T-helper 2 cell treated with Interferon-gamma antibody and Interleukin-4, amounts not matched to agents 100 ng/mL and 5 ng/mL, for 36 hours (primary cell): ENCODE data around the gene OR52M1. TPM values are rescaled to one million over a fixed set of nuclear protein-coding genes. Genes with fewer than 3 reads are reported as not detected.
"Not testable (repeated sequence)": the region's sequence is repeated elsewhere in the genome, so short reads cannot be mapped to it uniquely, and the experiment has no call there.

Source experiments
- intact Hi-C: fragments of 100-400 bp; cut with micrococcal nuclease; formaldehyde crosslinking; loops from one replicate; pipeline ENCODE4 v1.15.1; 2023
- total RNA-seq: library from RNA; stranded (reverse); gene quantifications from 2 replicates; pipeline ENCODE4 v1.2.3, GENCODE V29; 2022

Gene OR52M1
- not detected in 2 replicates for total RNA-seq

DNA sequence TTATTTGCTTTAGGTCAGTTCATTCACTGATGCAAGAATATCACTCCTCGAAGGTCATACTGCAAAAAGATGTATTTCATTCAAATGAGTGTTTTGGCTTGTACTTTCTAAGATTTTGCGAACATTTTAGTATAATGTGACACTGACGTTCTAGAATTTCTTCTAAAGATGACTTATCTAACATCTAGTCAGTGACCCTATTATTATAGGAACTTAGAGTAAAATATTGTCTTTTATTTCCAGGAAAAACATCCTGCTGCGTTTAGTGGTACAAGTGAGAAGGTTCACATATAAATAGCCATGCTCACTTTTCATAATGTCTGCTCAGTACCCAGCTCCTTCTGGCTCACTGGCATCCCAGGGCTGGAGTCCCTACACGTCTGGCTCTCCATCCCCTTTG is at the start of gene OR52M1:
Gene OR52M1, plus strand, starts transcription at position 301 of the 400 bp plus-strand sequence. Its CDS starts 0 bp downstream, at position 301.
- intact Hi-C loops = no loop called here

DNA sequence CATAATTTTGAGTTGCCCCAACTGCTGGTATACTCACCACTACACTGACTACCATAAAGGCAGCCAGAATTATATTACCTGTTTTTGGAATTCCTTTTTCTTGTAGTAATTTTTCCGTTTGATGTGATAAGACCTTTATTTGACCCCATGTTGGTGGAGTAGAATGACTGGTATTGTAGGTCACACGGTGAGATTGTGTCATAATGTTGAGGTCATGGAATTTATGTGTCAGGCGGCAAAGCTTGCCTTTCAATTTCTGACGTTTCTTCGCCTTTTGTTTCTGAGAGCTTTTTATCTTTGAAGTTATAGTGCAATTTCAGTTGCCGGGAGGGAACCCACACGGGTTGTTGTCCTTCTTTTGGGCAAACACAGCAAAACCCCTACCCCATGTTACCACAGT is 49.5 kb upstream of the OR52M1 start:
- intact Hi-C loops = no loop called here

DNA sequence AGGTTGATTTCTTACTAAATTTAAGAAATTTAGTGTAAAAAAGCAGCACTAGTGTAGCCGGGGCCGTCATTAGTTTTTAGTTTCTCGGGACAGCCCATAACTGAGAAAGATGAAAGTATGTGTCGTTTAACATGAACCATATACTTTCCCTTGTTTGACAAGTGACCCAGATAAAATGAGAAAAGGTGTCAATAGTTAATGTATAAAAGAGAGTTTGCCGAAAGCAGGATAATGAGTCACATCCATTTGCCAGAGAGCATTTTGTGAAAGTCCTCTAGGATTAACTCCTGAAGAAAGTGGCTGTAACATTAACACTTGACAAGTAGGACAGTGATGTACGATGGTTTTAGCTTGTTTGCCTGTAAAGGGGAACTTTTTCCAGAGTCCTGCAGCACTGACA is 49.0 kb upstream of the OR52M1 start:
- intact Hi-C loops = no loop called here

- intact Hi-C loops = no loop called here
These were observed 48.3 kb upstream of the OR52M1 start for GRCh38 chr11:4496557-4497248.

DNA sequence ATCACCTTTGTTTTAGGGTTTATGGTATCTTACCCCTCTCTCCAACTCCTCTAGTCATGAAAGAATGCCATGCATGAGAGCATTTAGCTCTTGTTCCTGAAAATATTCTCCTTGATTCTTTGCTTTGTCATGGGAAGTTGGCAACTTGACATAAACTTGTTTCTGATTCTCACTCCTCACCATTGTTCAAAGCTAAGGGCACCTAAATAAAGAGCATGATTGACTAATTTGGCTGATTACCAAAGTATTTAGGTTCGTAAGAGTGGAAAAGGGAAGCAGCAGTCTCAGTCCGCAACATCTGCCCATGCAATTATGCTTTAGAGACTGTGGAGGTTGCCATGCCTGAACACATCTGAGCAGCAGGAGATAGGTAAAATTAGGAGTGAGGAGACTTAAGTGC is 36.1 kb upstream of the OR52M1 start:
- intact Hi-C loops = no loop called here

DNA sequence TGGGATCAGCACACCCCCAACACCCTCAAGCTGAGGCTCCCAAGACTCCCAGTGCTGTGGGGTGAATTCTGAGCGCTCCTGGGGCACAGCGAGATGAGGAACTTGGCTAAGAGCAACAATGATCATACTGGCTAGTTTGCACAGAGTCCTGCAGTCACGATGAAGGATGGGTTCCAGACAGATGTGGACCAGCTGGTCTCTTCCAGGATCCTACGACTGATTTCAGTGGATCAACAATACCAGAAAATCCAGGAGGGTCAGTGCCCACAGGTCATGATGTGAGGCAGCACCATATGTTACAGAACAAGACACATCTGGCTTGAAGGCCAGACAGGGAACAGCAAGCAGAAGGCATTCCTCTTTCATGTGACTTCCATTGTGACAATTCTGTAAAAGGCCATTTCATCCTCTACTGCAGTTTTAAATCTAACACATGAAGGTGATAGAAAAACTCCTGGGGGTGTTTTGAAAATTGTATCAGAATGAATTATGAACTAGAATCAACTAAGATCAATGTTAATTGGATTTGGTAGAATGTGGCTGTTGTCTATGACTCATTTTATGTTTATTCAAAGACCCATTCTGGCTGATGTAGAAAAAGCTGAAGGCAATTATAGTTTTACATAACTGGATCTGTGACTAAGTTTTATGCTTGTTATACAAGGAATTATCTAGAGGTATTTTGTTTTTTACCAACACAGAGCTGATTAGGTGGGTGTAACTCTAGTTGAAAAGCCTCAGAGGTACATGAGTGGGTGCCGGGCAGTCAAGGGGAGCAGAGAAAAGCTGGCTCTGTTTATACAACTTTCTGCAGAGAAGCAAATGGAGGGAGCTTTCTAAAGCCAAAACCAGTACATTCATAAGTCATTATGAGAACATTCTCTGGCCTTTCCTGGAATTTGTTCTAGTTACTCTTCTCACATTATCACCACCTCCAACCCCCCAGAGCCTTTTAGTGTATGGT is 33.4 kb upstream of the OR52M1 start:
- intact Hi-C loops = no loop called here

DNA sequence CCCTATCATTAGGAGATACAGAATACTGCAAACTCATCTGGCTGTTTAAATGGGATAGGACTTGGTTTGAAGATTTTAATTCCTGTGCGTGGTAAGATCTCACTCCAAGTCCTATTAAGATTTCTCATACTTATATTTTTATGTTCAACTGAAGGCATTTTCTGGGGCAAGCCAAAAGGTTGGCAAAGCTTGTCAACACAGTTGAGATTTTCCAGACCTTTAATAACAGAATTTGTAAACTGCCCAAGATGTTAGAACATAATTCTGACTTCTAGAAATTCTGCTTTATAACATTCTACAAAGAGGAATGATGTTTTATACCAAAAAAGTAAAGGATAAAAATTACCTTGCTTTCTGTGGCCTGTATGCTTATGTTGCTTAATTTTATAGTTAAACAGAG is 30.8 kb upstream of the OR52M1 start:
- intact Hi-C loops = no loop called here

GRCh38 chr11:4522339-4522738 is 22.7 kb upstream of the OR52M1 start:
- intact Hi-C loops = no loop called here

DNA sequence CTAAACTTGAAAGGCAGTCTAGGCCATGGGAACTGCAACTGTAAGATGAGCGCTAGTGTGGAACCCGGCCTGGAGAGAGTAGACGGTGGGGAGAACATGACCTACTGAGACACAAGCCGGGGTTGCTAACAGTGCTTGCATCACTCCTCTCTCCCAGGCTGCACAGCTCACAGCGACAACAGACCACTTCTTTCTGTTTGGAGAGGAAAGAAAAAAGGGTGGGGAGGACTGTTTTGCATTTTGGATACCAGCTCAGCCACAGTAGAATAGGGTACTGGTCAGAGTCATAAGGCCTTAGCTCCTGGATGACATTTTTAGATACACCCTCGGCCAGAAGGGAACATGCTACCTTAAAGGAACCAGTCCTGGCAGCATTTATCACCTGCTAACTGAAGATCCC is 22.2 kb upstream of the OR52M1 start:
- intact Hi-C loops = no loop called here

- intact Hi-C loops = no loop called here
These were observed 21.3 kb upstream of the OR52M1 start for GRCh38 chr11:4523666-4524065.

DNA sequence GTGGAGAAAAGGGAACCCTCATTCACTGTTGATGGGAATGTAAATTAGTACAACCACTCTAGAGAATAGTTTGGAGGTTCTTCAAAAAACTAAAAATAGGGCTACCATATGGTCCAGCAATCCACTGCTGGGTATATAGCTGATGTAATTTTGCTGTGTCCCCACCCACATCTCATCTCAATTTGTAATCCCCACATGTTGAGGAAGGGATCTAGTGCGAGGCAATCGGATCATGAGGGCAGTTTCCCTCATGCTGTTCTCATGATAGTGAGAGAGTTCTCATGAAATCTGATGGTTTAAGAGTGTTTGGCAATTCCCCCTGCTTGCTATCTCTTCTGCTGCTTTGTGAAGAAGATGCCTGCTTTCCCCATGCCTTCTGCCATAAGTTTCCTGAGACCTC is 17.1 kb upstream of the OR52M1 start:
- intact Hi-C loops = no loop called here

DNA sequence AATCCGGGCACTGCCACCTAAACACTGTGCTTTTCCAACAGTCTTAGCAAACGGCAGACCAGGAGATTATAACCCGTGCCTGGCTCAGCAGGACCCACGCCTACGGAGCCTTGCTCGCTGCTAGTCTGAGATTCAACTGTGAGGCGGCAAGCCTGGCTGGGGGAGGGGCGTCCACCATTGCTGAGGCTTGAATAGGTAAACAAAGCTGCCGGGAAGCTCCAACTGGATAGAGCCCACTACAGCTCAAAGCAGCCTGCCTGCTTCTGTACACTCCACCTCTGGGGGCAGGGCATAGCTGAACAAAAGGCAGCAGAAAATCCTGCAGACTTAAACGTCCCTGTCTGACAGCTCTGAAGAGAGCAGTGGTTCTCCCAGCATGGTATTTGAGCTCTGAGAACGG is 13.3 kb upstream of the OR52M1 start:
- intact Hi-C loops = not testable (repeated sequence)

DNA sequence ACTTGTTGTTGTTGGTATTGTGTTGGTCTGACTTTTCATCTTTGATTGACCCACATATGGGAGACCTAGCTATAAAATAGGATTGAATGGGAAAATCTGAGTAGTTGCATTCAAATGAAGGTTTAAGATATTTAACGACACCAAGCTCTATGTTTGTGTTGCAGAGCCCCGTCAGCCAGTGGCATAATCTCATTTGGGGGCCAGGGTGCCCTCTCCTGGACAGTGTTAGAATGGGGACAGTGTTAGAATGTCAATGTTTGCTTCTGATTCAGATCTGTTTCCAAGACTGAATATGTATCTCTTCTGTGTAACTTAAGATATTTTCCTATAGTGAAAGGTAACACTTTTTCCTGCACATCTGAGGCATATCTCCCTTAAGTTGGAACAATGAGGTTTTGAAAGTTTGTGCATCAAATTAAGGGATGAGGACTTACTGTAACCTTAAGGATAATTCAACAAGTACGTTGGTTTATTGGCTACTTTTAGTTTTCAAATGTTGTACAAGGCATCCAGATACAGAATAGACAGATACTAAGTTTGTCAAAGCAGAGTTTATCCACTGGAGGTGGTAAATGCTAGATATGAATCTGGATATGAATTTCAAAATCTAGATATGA is 5.3 kb upstream of the OR52M1 start:
- intact Hi-C loops = loop anchor here (1.0 kb wide), 1 partner anchor 352 kb away; no protein-coding TSS in a partner anchor

DNA sequence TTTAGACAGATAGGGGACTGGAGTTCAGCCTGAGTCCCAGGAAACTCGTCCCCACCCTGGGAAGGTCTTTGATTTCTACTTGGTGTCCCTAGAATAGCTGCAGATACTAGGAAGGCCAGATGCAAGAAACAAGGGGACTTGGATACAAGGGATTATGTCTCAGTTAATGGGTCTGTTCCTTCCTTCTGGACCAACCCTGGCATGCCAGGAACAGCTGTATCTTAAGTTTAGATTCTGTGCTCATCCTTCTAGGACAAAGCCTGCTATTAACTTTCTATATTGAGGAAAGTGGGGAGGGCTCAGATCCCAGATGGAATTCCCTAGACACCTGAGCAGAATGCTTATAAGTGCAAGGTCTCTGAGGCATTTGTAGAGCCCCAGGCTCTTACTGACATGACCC is 3.9 kb upstream of the OR52M1 start:
- intact Hi-C loops = no loop called here

DNA sequence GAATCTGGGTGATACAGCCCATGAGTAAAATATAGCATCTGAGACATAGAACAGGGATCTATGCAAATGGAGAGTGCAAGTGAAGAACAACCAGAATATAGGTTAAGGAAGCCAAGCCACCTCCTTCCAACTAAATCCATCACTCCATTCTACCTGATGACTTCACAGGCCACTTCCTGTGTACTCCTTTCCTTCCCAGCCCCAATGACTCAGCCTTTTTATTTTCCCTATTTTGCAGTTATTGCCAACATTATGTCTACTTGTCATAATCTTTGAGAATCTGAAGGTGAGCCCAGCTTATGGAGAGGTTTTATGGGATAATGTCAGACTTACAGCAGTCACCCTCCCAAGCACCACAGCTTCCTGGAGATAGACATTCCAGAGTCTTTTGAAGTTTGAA is 1.4 kb upstream of the OR52M1 start:
- intact Hi-C loops = no loop called here

- intact Hi-C loops = no loop called here
These were observed 1.9 kb downstream of the OR52M1 start for GRCh38 chr11:4546878-4547277.

DNA sequence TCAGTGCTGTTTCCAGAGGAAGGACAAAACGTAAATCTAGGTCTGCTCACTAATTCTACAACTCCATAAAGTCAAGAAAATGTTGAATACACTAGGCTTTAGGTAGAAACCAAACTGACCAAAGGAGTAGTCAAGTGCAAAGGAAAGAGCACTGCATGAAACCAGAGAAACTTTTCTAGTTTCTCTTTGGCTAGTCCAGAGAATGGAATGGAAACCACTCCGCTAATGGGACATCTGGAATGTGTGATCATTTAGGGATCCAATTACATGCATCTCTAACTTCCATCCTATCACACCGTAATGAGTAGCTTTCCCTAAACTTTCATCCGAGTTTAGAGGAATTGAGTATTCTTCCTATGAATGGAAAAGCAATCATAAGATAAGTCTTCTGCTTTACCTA is 2.4 kb downstream of the OR52M1 start:
- intact Hi-C loops = no loop called here

- intact Hi-C loops = no loop called here
These were observed 6.5 kb downstream of the OR52M1 start for GRCh38 chr11:4551346-4551979.

DNA sequence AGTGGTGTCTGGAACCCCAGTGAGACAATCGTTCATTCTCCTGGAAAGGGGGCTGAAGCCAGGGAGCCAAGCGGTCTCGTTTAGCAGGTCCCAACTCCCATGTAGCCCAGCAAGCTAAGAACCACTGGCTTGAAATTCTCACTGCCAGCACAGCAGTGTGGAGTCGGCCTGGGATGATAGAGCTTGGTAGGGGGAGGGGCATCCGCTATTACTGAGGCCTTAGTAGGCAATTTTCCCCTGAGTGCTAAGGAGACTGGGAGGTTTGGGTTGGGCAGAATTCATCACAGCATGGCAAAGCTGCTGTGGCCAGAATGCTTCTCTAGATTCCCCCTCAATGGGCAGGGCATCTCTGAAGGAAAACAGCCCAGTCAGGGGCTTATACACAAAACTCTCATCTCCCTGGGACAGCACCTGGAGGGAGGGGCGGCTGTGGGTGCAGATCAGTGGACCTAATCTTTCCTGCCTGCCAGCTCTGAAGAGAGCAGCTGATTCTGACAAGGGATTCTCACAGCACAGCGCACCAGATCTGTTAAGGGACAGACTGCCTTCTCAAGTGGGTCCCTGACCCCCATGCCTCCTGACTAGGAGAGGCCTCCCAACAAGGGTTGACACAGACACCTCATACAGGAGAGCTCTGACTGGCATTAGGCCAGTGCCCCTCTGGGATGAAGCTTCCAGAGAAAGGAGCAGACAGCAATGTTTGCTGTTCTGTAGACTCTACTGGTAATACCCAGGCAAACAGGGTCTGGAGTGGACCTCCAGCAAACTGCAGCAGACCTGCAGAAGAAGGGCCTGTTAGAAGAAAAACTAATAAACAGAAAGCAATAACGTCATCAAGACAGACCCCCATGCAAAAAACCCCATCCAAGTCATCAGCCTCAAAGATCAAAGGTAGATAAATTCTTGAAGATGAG is 14.8 kb downstream of the OR52M1 start:
- intact Hi-C loops = no loop called here

- intact Hi-C loops = no loop called here
These were observed 15.5 kb downstream of the OR52M1 start for GRCh38 chr11:4560467-4560866.

- intact Hi-C loops = no loop called here
These were observed 20.4 kb downstream of the OR52M1 start for GRCh38 chr11:4565371-4565770.
